ENCODE results near the gene PACRG.

DNA sequence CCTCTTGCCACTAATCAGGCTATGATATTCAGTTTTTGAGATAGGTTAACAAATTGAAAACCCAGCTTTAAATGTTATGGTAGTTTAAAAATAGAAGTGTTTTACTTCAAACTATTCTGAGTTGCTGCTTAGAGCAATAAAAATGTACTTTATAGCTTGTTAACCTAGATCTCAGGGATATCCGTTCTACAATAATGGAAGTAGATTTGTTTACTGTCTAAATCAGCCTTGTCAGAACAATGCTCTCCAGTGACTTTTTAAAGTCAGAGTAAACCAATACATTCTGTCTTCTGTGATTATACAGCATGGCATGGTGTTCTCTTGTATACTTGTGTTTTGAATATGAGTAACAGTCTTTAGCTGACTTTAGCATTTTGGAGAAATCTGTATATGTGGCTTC, 161.5 kb downstream of the PACRG start:
- no peak for TF ChIP-seq CEBPB (IDR thresholded peaks at IDR 0.05; ENCODE audit: low read depth, low read length)
- TF ChIP-seq, protein P1, sequence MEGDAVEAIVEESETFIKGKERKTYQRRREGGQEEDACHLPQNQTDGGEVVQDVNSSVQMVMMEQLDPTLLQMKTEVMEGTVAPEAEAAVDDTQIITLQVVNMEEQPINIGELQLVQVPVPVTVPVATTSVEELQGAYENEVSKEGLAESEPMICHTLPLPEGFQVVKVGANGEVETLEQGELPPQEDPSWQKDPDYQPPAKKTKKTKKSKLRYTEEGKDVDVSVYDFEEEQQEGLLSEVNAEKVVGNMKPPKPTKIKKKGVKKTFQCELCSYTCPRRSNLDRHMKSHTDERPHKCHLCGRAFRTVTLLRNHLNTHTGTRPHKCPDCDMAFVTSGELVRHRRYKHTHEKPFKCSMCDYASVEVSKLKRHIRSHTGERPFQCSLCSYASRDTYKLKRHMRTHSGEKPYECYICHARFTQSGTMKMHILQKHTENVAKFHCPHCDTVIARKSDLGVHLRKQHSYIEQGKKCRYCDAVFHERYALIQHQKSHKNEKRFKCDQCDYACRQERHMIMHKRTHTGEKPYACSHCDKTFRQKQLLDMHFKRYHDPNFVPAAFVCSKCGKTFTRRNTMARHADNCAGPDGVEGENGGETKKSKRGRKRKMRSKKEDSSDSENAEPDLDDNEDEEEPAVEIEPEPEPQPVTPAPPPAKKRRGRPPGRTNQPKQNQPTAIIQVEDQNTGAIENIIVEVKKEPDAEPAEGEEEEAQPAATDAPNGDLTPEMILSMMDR (conservative IDR thresholded peaks at IDR 0.05; ENCODE audit: low read depth, low read length), result no peak
- no peak for TF ChIP-seq MAFK (IDR thresholded peaks at IDR 0.05; ENCODE audit: low read depth, low read length)
- TF ChIP-seq RAD21 (IDR thresholded peaks at IDR 0.05; ENCODE audit: low read length), result no peak
- TF ChIP-seq POLR2A (IDR thresholded peaks at IDR 0.05; ENCODE audit: low read depth, low read length), result no peak
- TF ChIP-seq RFX5 (IDR thresholded peaks at IDR 0.05; ENCODE audit: low read depth, low read length), result no peak
- no peak for TF ChIP-seq USF2 (IDR thresholded peaks at IDR 0.05; ENCODE audit: low read depth, low read length)
- TF ChIP-seq FOS (IDR thresholded peaks at IDR 0.05; ENCODE audit: low read depth, low read length), result no peak
- no peak for TF ChIP-seq BHLHE40 (IDR thresholded peaks at IDR 0.05; ENCODE audit: low read depth, low read length)
